CD14-positive monocyte (primary cell): ENCODE data around the gene CFAP410. TPM values are rescaled to one million over a fixed set of nuclear protein-coding genes. Genes with fewer than 3 reads are reported as not detected.
A peak's percentile ranks its signal among the peaks of the same experiment; 100 is the strongest.

Source experiments
- DNase-seq, 3 donors: peaks; one replicate each; pipeline ENCODE4 v3.0.0-alpha.2; 2011 to 2022
- H2AFZ ChIP-seq: 2 replicates; pipeline ENCODE4 v1.6.0; 2012; ENCODE audit warnings: mild to moderate bottlenecking, low read depth, low read length, inconsistent platforms; ENCODE audit not compliant: insufficient read depth, poor library complexity, severe bottlenecking
- H3K27ac ChIP-seq, 2 donors: 1 replicate in 1 of 2; 2 replicates in 1 of 2; pipeline ENCODE4 v1.5.1; 2012 to 2013; ENCODE audit warnings: low read length in 2 of 2, control low read depth in 1 of 2, inconsistent platforms in 1 of 2, low read depth in 1 of 2, mild to moderate bottlenecking in 1 of 2
- H3K27me3 ChIP-seq, 2 donors: one replicate each; pipeline versions ENCODE4 v1.6.0 to v1.6.1; 2011 to 2013; ENCODE audit warnings: low read length in 2 of 2; ENCODE audit not compliant: control insufficient read depth in 2 of 2, insufficient read depth in 2 of 2
- H3K36me3 ChIP-seq, 2 donors: replicated peaks in 1 of 2; 1 replicate in 1 of 2; 2 replicates in 1 of 2; pipeline versions ENCODE4 v1.5.1 to v1.6.1; 2012 to 2013; ENCODE audit warnings: low read length in 2 of 2, control low read depth in 1 of 2, inconsistent platforms in 1 of 2, mild to moderate bottlenecking in 1 of 2; ENCODE audit not compliant: insufficient read depth in 2 of 2, control insufficient read depth in 1 of 2
- H3K4me1 ChIP-seq, 2 donors: 1 replicate in 1 of 2; 2 replicates in 1 of 2; pipeline versions ENCODE4 v1.5.1 to v1.6.1; 2012 to 2013; ENCODE audit warnings: low read length in 2 of 2, control low read depth in 1 of 2, inconsistent platforms in 1 of 2, mild to moderate bottlenecking in 1 of 2, moderate library complexity in 1 of 2; ENCODE audit not compliant: insufficient read depth in 2 of 2, control insufficient read depth in 1 of 2
- H3K4me2 ChIP-seq: replicated peaks from 2 replicates; pipeline ENCODE3; 2012; ENCODE audit warnings: low read length, moderate library complexity, mild to moderate bottlenecking; ENCODE audit not compliant: poor library complexity, severe bottlenecking; ENCODE audit errors: extremely low read depth
- H3K4me3 ChIP-seq, 3 experiments: fragments of 200-600 bp in 1 of 3; sonication (generic) in 1 of 3; replicated peaks in 1 of 3; 1 replicate in 2 of 3; 2 replicates in 1 of 3; pipeline ENCODE4 v1.5.1; 2011 to 2013; ENCODE audit warnings: low read length in 3 of 3, mild to moderate bottlenecking in 3 of 3, control low read depth in 2 of 3, low read depth in 2 of 3, inconsistent platforms in 1 of 3, moderate library complexity in 1 of 3
- H3K79me2 ChIP-seq: 2 replicates; pipeline ENCODE4 v1.6.0; 2012; ENCODE audit warnings: mild to moderate bottlenecking, control low read depth, inconsistent platforms, low read length, moderate library complexity; ENCODE audit not compliant: insufficient read depth
- H3K9ac ChIP-seq: 2 replicates; pipeline ENCODE4 v1.6.0; 2017; ENCODE audit warnings: low read length, mild to moderate bottlenecking; ENCODE audit not compliant: insufficient read depth, poor library complexity, severe bottlenecking
- H3K9me3 ChIP-seq, 2 donors: replicated peaks in 1 of 2; 1 replicate in 1 of 2; 2 replicates in 1 of 2; pipeline versions ENCODE4 v1.5.1 to v1.6.1; 2012 to 2013; ENCODE audit warnings: low read length in 2 of 2, control low read depth in 1 of 2; ENCODE audit not compliant: control insufficient read depth in 1 of 2, insufficient read depth in 1 of 2
- H4K20me1 ChIP-seq: 2 replicates; pipeline ENCODE4 v1.6.0; 2012; ENCODE audit warnings: mild to moderate bottlenecking, low read length, control low read depth, moderate library complexity; ENCODE audit not compliant: insufficient read depth
- H3K27ac Mint-ChIP-seq, 7 donors: one replicate each; pipeline ENCODE4 v1.8.0; 2020; ENCODE audit warnings: mild to moderate bottlenecking in 7 of 7, mixed read lengths in 7 of 7, moderate library complexity in 6 of 7, inconsistent platforms in 2 of 7
- H3K27me3 Mint-ChIP-seq, 3 donors: one replicate each; pipeline ENCODE4 v1.8.0; 2021 to 2022; ENCODE audit warnings: low read depth in 3 of 3, mild to moderate bottlenecking in 3 of 3, mixed read lengths in 3 of 3, moderate library complexity in 3 of 3, inconsistent platforms in 1 of 3
- H3K36me3 Mint-ChIP-seq, 2 donors: one replicate each; pipeline ENCODE4 v1.8.0; 2020; ENCODE audit warnings: mixed read lengths in 2 of 2, inconsistent platforms in 1 of 2, mild to moderate bottlenecking in 1 of 2
- H3K4me1 Mint-ChIP-seq: one replicate; pipeline ENCODE4 v1.8.0; 2020; ENCODE audit warnings: mild to moderate bottlenecking, mixed read lengths
- H3K4me3 Mint-ChIP-seq, 2 donors: one replicate each; pipeline ENCODE4 v1.8.0; 2020; ENCODE audit warnings: mild to moderate bottlenecking in 2 of 2, mixed read lengths in 2 of 2, moderate library complexity in 1 of 2
- H3K9me3 Mint-ChIP-seq, 7 donors: one replicate each; pipeline ENCODE4 v1.8.0; 2020 to 2022; ENCODE audit warnings: mixed read lengths in 7 of 7, mild to moderate bottlenecking in 6 of 7, moderate library complexity in 6 of 7, inconsistent platforms in 2 of 7
- CTCF ChIP-seq: fragments of 200-600 bp; IDR thresholded peaks from one replicate; pipeline ENCODE4 v1.8.0; 2022; ENCODE audit warnings: antibody characterized with exemption, mild to moderate bottlenecking
- WGBS: methylation state at CpG from one replicate; pipeline ENCODE4 v1.1.5; 2013; ENCODE audit warnings: missing lambda C conversion rate; ENCODE audit not compliant: insufficient coverage; 5-methylcytosine and 5-hydroxymethylcytosine counted together
- intact Hi-C, 2 donors: fragments of 100-400 bp; cut with micrococcal nuclease; formaldehyde crosslinking; loops; one replicate each; pipeline versions ENCODE4 v1.15.0 to v1.15.1; 2023
- polyA plus RNA-seq, 3 donors: library from polyadenylated mRNA; depleted of rRNA in 1 of 3; unstranded in 2 of 3; stranded (reverse) in 1 of 3; fragments of 300-500 nt in 2 of 3; fragments of >200 nt in 1 of 3; fragmentation: Illumina TruSeq in 2 of 3; gene quantifications; 1 replicate in 2 of 3; 2 replicates in 1 of 3; pipeline ENCODE4 v1.2.3, GENCODE V29; 2012 to 2021

The CFAP410 gene
- polyA plus RNA-seq, 3 donors = 14.8 to 23.5 (median 17.3) TPM

GRCh38 chr21:44383216-44383615 is 44.0 kb upstream of the CFAP410 start:
- Histone ChIP-seq H3K27me3 (no peaks in the 10 kb centered on the region), H3K27ac (no peak overlapping the region), H4K20me1 (peaks cover 17% of the 10 kb centered on the region), H2AFZ (no peak overlapping the region), H3K36me3 (peaks cover 73 to 81% of the 10 kb centered on the region in 2 donors), H3K79me2 (peaks cover 5% of the 10 kb centered on the region), H3K4me2 (no peak overlapping the region), H3K9me3 (peaks cover 18 to 35% of the 10 kb centered on the region in 2 donors), H3K4me1 (no peaks in the 10 kb centered on the region), H3K4me3 (no peak overlapping the region), H3K9ac (no peak overlapping the region)
- H3K36me3 Mint-ChIP-seq = peaks cover 79 to 93% of the 10 kb centered on the region in 2 donors
- peaks cover 34 to 50% (median 42%) of the 10 kb centered on the region in 7 donors for H3K9me3 Mint-ChIP-seq
- no peak for TF ChIP-seq CTCF
- peaks cover 0 to 2% (median 0%) of the 10 kb centered on the region in 3 donors for H3K27me3 Mint-ChIP-seq
- no peak overlapping the region for H3K4me3 Mint-ChIP-seq
- 89% methylated on average over 3 of the region's 4 CpGs for WGBS
- H3K27ac Mint-ChIP-seq = no peak overlapping the region
- no peak for DNase-seq
- H3K4me1 Mint-ChIP-seq = no peaks in the 10 kb centered on the region
- intact Hi-C loops = loop anchor here in 1 of 2 donors (10.0 kb wide), 1 partner anchor 48 kb away; the partner anchor contains the start of gene CFAP410

- Histone ChIP-seq H3K9ac (no peak overlapping the region), H3K27ac (no peak overlapping the region), H3K27me3 (no peaks in the 10 kb centered on the region), H2AFZ (no peak overlapping the region), H3K36me3 (peaks cover 80 to 82% of the 10 kb centered on the region in 2 donors), H3K79me2 (peaks cover 5% of the 10 kb centered on the region), H3K9me3 (peaks cover 18 to 35% of the 10 kb centered on the region in 2 donors), H3K4me2 (no peak overlapping the region), H4K20me1 (peaks cover 18% of the 10 kb centered on the region), H3K4me3 (no peak overlapping the region), H3K4me1 (no peaks in the 10 kb centered on the region)
- DNase-seq = no peak
- intact Hi-C loops = loop anchor here in 1 of 2 donors (10.0 kb wide), 1 partner anchor 48 kb away; the partner anchor contains the start of gene CFAP410
- WGBS = 97% methylated on average over 9 of the region's 9 CpGs
- no peak overlapping the region for H3K4me3 Mint-ChIP-seq
- no peak for TF ChIP-seq CTCF
- H3K27ac Mint-ChIP-seq = peak overlapping the region in 2 of 7 donors; percentile 1 to 43
- H3K27me3 Mint-ChIP-seq = peaks cover 0 to 2% (median 0%) of the 10 kb centered on the region in 3 donors
- H3K36me3 Mint-ChIP-seq = peaks cover 83 to 96% of the 10 kb centered on the region in 2 donors
- H3K9me3 Mint-ChIP-seq = peaks cover 34 to 50% (median 42%) of the 10 kb centered on the region in 7 donors
- no peaks in the 10 kb centered on the region for H3K4me1 Mint-ChIP-seq
Observed at GRCh38 chr21:44382536-44382935, 43.3 kb upstream of the CFAP410 start.
